ENCODE results near the gene PARD6A. TPM values are rescaled to one million over a fixed set of nuclear protein-coding genes. Genes with fewer than 3 reads are reported as not detected.

Gene PARD6A
- total and polyA plus RNA-seq, 7 donors, result 4.9 to 11.0 (median 6.8) TPM

- Histone ChIP-seq H3K9me3 (no peaks in the 10 kb centered on the region), H3K27ac (no peak overlapping the region), H3K36me3 (ENCODE audit: insufficient read depth in 1 of 2, low read depth in 1 of 2) (peaks cover 0 to 15% of the 10 kb centered on the region in 2 donors), H3K4me3 (no peak overlapping the region), H3K4me1 (peaks cover 16% of the 10 kb centered on the region), H3K27me3 (ENCODE audit: insufficient read depth in 3 of 3, low read length in 2 of 3) (peaks cover 0 to 20% (median 17%) of the 10 kb centered on the region in 3 donors)
- WGBS, 3 donors, result 89 to 92% (median 92%) methylated on average over 17 to 18 of the region's 18 CpGs
- no peak for DNase-seq
- intact Hi-C loops (cut with DNase I), result loop anchor here in 1 of 2 donors (2.0 to 5.0 kb wide), 2 partner anchors 21 to 91 kb away; no protein-coding TSS in a partner anchor
- TF ChIP-seq CTCF (IDR thresholded peaks at IDR 0.05), result no peak
- ATAC-seq, result no peak
Measured at GRCh38 chr16:67657751-67658518, 2.8 kb upstream of the PARD6A start.

GRCh38 chr16:67658849-67659674, 1.7 kb upstream of the PARD6A start:
- intact Hi-C loops (cut with DNase I), result loop anchor here in 1 of 2 donors (5.0 kb wide), 1 partner anchor 92 kb away; no protein-coding TSS in a partner anchor
- peaks cover 0 to 26% of the 10 kb centered on the region in 2 donors for H3K36me3 ChIP-seq (ENCODE audit: insufficient read depth in 1 of 2, low read depth in 1 of 2)
- H3K27me3 ChIP-seq (ENCODE audit: insufficient read depth in 3 of 3, low read length in 2 of 3), result peaks cover 0 to 9% (median 9%) of the 10 kb centered on the region in 3 donors
- DNase-seq (no peak), ATAC-seq (no peak)
- H3K4me3 ChIP-seq, result peak overlapping the region; percentile 91
- no peaks in the 10 kb centered on the region for H3K9me3 ChIP-seq
- TF ChIP-seq CTCF (IDR thresholded peaks at IDR 0.05), result no peak
- WGBS, 3 donors, result 34 to 44% (median 37%) methylated on average over 19 to 21 of the region's 21 CpGs
- H3K27ac ChIP-seq, result no peak overlapping the region
- H3K4me1 ChIP-seq, result peaks cover 16% of the 10 kb centered on the region

GRCh38 chr16:67659675-67660563, 841 bp upstream of the PARD6A start, which contains the start of gene ACD:
TSS of gene ACD (minus strand) at chr16:67660260. CDS start at chr16:67660220, 40 bp downstream.
- H3K4me1 ChIP-seq, result peaks cover 16% of the 10 kb centered on the region
- peaks cover 0 to 31% of the 10 kb centered on the region in 2 donors for H3K36me3 ChIP-seq (ENCODE audit: insufficient read depth in 1 of 2, low read depth in 1 of 2)
- peak within 1 kb of the TSS; percentile 91 for H3K4me3 ChIP-seq
- H3K27ac ChIP-seq, result peak within 1 kb of the TSS; percentile 87
- H3K27me3 ChIP-seq (ENCODE audit: insufficient read depth in 3 of 3, low read length in 2 of 3), result peaks cover 0 to 2% (median under 1%) of the 10 kb centered on the region in 3 donors
- 0 to 1% (median 1%) methylated on average over 67 to 83 of the region's 83 CpGs for WGBS, 3 donors
- no peak for TF ChIP-seq CTCF (IDR thresholded peaks at IDR 0.05)
- no peaks in the 10 kb centered on the region for H3K9me3 ChIP-seq
- ATAC-seq (peak; percentile 92 to 96 (median 94)), DNase-seq (peak; percentile 92 to 95)
- intact Hi-C loops (cut with DNase I), result loop anchor here in 1 of 2 donors (5.0 kb wide), 1 partner anchor 93 kb away; no protein-coding TSS in a partner anchor

- 19 to 23% (median 19%) methylated on average over 35 to 39 of the region's 39 CpGs for WGBS, 3 donors
Measured at GRCh38 chr16:67661101-67661761, 471 bp downstream of the PARD6A start.

More at GRCh38 chr16:67661101-67661761, 471 bp downstream of the PARD6A start:
- Histone ChIP-seq H3K9me3 (no peaks in the 10 kb centered on the region), H3K4me1 (peaks cover 21% of the 10 kb centered on the region), H3K4me3 (peak overlapping the region; percentile 91), H3K27me3 (ENCODE audit: insufficient read depth in 3 of 3, low read length in 2 of 3) (no peaks in the 10 kb centered on the region), H3K27ac (peak overlapping the region; percentile 87), H3K36me3 (ENCODE audit: insufficient read depth in 1 of 2, low read depth in 1 of 2) (peaks cover 0 to 36% of the 10 kb centered on the region in 2 donors)
- DNase-seq (no peak), ATAC-seq (no peak)
- no peak for TF ChIP-seq CTCF (IDR thresholded peaks at IDR 0.05)
- intact Hi-C loops (cut with DNase I), result no loop called here
